ENCODE results near the gene TSSK6.

The TSSK6 gene

DNA sequence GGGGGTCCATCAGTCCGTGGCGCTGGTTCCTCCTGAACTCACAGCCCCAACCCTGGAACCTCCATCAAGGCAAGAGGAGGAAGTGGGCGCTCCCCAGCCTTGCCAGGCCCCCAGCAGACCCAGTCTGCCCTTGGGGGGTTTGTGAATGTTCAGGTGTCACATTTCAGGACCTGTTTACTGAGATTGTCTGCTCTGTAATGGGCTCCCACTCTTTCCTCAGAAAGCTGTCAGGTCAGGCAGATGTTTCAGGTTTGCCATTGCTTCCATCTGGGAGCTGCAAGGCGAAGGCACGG lies 29.4 kb downstream of the TSSK6 start:
- no peak for DNase-seq

DNA sequence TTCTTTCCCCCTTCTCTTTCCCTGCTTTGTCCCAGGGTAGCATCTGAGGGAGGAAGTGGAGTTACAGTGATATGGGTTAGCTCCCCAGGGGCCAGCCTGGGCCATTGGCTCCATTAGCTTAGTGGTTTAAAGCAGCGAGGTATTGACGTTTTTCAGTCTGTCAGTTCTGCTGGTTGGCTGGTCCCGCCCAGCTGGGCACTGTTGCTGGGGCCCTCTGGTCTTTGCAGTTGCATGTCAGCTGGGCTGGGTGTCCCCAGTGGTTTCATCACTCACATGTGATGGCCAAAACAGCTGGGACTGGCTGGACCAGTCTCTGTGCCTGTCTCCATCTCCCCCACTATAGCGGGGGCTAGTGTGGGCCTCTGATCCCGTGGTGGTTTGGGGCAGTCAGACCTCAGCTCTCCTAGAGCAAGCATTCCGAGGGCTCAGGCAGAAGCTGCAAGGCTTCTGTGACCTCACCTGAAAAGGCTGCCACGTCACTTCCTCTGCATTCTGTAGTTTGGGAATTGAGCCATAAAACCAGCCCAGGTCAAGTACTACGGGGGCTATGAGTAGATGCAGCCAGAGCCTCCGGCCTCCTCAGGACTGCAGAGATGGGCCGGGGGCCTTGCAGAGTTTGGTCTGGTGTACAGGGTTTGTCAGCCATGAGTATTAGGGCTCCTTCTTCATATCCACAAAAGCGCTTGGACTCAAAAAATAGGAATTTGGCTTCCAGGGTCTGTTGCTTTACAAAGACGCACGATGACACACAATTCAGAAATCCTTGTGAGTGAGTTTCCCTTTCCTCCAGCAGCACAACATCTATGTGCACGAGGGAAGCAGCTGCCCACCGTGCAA lies 30.0 kb downstream of the TSSK6 start:
- no peak for DNase-seq

DNA sequence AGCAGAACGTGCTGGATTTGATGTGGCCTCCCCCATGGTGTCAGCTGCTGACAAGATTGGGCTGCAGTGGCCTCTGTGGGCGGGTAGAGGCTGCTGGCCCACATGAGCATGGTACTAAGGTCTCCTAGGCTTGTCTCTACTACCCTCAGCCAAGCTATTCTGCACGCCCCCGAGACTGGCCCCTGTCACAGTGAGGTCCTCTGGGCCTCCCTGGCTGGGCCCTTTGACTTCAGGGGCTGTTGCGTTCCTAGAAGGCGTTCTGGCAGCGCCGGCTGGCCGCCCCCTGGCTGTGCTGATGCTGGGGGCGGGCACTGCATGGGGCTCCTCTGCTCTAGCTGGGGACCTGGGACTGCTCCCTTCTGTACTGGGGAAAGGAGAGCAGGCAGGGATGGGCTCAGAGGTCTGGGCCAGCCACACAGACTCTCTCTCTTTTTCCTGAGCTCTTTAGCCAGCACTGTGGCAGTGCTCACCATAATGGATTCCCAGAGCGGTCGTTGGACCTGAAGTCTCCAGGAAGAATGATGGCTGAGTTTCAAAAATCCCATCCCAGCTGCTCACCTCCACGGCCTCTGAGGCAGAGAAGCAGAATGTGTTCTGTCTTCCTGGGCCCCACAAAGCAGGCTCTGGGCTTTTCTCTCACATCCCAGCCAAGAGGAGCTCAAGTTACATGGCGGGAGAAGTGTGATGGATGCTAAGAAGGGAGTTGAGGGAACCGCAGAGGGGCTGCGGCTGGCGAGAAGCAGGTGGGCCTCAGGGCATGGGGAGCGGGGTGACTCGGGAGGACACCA lies 32.3 kb downstream of the TSSK6 start:
- DNase-seq, result no peak

DNA sequence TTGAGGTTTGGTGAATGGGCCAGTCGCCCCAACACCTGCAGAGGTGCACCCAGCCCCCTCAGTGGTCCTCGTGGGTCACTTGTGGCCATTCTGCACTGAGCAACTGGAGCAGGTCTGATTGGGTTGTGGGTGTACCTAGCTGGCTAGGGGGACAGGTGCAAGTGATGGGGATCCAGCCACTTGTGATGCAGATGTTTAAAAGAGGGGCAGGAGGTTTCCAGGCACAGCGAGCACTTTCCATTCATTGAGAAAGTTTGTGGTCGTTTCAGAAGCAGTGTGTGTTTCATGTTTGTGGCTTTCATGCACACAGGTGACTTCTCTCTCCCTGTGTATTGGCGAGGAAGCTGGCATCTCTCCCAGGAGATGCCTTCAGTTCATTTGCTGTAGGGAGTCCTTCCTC lies 34.7 kb downstream of the TSSK6 start:
- DNase-seq, result no peak

DNA sequence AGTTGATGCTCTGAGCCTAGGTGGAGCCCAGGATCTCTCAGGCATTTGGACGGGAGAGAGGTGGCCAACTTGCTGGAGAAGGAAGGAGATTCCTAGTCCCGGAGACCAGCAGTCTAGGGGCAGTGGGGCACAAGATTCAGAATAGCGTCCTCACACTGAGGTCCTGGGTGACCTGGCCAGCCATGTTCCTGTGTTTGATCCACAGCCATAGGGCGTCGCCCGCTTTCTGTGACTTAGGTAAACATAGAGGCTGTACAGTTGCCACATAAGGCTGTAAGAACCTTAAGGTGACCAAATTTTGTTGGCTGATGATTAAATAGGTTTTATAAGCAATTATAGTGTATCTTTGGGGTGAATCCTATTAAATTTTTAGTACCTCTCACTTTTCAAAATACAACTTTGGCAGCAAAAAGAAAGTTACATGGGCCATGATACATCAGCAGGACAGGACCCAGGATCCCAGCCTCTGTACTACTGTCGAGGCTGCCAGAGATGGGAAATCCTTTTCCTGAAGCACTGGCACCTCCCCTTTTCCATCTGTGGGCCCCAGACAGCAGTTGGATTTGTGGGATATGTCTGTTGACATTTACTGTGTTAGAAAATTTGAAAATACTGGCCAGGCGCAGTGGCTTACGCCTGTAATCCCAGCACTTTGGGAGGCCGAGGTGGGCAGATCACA lies 37.5 kb downstream of the TSSK6 start:
- no peak for DNase-seq

DNA sequence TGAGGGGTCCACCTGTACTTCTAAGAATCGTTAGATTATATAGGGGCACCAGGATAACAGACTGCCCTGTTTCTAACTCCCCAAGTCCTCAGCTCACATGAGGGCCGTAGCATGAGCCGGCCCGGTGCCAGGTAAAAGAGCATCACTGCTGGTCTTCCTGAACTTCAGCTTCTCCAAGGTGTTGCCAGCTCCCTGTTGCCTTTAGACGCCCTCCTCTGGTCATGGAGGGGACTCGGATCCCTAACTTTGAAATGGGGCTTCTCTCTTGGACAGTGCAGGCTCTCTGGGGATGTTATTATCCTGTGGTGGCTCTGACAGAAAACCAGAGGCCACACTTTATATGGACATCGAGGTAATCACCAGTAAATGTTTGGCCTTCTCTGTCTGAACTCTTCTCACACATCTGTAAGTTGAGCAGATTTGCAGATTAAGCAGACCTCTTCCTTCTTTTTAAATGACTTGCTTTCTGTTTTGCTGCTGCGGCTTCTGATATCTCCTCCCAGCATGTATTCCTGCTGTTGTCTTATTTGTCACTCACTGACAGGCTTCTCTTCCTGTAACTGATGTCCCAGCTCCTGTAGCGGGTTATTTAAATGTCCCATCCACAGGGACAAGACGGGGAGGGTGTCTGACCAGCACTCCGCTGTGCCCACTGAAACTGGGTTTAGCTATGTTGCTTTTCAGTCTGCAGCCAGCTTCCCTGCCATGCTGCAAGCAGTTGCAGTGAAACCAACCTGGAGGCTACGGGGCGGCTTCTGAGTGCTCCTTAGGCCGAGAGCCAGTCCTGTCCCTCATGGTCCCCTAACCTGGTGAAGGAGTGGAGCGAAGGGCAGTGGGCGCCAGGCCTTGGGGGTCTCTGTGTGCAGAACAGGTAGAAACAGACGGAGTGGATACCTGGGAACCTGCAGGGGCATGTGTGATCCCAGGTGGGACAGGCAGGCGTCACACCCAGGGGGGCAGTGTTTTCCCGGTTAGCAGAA lies 39.2 kb downstream of the TSSK6 start:
- DNase-seq, result peak in 1 of 2 donors; percentile 37

DNA sequence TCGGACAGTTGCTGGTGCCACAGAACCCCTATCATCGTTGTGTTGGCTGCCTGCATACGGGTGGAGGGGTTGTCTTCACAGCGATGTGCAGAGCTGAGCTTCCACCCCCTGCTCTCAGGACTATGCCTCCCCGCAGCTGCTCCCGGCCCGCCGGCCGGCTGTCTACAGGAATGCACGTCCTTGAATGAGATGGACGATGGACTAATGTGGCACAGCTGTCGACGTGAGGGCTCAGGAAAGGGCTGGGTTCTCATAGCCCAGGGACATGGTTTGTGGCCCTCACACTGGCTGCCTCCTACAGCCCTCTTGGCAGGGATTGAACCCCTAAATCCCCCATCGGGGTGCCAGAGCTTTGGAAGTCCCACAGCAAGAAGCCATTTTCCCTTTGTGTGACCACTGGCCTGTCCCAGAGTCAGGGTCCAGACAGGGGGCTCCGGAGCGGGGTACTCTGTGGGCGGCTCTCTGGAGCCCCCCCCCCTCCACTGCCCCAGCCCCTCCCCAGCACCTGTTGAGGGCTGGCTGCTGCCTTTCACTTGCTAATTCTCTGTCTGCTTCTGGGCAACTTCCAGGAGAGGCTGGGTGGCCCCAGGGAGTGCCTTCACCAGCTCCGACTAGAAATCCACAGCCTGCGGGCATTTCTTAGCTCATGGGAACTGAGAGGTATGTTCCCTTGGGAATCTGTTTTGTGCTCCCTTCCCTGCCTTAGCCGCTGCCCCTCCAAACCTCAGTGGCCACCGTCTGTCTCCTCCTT lies 40.2 kb downstream of the TSSK6 start:
- DNase-seq, result no peak

DNA sequence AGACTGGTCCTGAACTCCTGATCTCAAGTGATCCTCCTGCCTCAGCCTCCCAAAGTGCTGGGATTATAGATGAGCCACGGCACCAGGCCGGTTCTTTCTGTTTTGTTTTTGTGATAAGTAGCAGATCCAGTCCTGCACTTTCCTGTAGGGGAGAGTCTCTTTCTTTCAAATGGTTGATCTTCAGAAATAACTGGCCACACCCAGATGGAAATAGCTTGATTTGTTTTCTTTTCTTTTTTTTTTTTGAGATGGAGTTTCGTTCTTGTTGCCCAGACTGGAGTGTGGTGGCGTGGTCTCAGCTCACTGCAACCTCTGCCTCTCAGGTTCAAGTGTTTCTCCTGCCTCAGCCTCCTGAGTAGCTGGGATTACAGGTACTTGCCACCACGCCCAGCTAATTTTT lies 43.2 kb downstream of the TSSK6 start:
- peak in 1 of 2 donors; percentile 20 for DNase-seq

DNA sequence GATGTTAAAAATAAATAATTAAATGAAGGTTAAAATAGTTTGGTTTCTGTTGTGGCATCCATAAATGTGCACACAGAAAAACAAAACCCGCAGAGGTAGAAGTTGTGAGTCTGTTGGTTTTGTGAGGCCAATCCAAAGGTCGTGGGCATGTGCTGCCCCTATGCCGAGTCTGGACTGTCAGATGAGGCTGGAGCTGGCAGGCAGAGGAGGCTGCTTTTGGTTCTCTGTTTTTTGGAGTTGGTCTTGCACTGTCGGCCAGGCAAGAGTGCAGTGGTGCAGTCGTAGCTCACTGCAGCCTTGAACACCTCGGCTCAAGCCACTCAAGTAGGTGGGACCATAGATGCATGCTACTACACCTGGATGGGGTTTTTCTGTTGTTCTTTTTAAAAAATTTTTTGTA lies 43.7 kb downstream of the TSSK6 start:
- no peak for DNase-seq

DNA sequence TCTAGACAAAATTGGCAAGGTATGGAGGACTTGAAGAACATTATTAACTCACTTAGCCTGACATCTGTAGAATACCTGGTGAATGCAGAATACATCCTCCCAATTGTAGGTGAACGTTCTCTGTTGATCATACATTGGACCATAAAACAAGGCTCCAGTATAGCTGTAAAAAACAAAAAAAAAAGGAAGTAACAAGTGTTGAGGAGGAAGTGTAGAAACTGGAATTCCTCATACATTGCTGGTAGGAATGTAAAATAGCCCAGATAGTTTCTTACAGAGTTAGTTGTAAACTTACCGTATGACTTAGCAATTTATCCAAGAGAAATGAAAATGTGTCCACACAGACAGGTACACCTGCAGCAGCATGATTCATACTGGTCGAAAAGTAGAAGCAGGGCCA lies 44.8 kb downstream of the TSSK6 start:
- DNase-seq, result no peak

DNA sequence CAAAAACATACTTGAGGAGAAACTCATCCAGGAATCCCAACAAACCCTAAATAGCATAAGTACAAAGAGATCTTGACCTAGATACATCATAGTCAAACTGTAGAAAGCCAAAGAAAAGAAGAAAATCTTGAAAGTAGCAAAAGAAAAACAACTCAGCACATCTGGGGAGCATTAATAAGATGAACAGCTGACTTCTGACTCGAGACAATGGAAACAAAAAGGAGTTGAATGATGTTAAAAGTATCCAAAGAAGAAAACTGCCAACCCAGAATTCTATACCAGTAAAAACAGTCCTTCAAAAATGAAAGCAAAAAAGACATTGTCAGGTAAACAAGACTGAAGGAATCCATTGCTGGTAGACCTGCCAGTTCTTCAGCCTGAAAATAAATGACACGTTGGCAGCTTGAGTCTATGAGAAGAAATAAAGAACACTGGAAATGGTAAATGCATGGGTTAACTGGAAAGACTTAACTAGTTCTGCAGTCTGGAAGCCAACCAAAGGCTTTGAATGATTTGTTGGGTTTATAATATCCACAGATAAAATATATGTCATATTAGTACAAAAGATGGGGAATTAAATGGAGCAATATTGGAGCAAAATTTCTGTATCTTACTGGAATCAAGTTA lies 46.8 kb downstream of the TSSK6 start:
- DNase-seq, result no peak

DNA sequence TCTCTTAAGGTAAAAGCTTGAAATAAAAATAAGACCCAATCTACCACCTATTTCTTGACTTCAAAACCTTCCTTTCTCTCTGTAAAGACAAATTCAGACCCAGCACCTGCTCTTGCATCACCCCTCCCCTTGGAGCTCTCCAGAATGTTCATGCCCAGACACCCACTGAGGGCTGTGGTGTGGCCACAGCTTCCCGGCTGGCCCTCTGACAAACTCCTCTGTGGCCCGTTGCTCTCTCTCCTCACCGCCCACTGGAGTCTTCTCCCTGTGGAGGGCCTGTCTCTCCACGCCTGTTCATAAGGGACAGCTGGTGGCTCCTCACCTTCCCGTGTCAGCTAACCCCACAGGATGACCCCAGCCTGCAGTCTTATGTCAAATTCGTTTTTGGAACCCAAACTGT lies 49.1 kb downstream of the TSSK6 start:
- no peak for DNase-seq

DNA sequence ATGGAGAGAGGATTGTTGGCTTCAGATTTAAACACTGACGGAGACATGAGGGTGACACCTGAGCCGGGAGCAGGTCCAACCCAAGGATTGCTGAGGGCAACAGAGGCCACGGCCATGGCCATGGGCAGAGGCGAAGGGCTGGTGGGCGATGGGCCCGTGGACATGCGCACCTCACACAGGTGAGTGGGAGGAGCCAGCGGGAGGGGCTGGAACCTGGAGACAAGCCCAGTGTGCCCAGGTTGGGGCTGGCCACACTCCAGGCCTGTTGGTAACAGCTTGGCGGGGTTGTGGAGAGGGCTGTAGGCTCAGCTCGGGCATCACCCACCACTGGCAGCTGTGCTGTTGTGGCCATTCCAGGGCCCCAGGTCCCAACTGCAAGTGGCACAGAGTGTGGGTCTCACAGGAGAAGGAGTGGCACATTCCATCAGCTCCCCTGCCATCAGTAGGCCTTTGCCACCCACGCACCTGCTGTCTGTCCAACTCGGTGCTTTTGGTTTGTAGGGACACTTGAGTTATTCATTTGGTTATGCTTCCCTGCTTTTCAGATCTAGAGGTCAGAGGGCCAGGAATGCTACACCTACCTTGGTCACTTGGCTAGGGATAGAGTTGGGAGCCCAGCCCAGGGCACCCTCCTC lies 49.8 kb downstream of the TSSK6 start:
- no peak for DNase-seq

DNA sequence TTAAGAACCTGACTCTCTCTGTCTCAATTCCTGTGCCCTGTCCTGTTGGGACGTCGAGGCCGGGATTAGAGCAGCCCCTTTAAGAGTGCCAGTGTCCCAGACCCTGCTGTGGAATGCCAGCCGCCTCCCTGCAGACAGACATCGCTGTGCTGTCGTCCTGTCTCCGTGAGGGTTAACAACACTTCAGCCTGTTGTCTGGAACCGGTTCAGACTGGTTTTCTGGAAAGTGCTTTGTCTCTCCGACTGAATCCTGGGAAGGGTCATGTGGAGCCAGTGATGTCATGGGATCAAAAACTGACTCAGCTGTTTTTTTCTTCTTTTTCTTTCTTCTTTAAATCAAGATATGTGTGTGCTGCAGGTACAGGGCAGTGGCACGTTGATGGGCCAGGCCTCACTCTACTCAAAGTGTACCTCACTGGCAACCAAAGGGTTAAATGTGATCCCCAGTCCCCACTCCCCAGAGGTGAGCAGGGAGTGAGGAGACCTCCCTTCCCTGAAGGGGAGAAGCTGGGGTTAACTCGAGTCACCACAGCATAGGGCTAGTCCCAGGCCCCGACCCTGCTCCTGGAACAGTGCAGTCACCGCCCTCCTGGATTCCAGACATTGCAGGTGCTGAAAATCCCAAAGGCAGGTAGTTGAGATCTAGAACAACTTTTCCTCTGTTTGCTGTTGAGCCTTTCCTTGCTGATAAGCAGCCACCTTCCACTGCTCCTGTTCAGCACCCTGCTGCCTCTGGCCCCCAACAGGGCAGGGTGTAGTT lies 50.8 kb downstream of the TSSK6 start:
- DNase-seq, result no peak

Data from CD4-positive, alpha-beta T cell treated with Interferon alpha-2 for 1 hour (primary cell).